ENCODE data around the gene FBXO41.

GRCh38 chr2:73258913-73259215 lies 25.4 kb downstream of the FBXO41 start:
- TF ChIP-seq USF2 (IDR thresholded peaks at IDR 0.05; ENCODE audit: borderline replicate concordance, low read depth, low read length) (no peak), RAD21 (IDR thresholded peaks at IDR 0.05; ENCODE audit: low read length) (no peak), IRF3 (IDR thresholded peaks at IDR 0.05; ENCODE audit: low read depth, low read length) (no peak), SMC3 (IDR thresholded peaks at IDR 0.05; ENCODE audit: low read depth, low read length) (no peak), TEAD4 (IDR thresholded peaks at IDR 0.05; ENCODE audit: borderline replicate concordance, insufficient read depth) (no peak), POLR2AphosphoS5 (IDR thresholded peaks at IDR 0.05; ENCODE audit: low read depth, low read length) (no peak)

Data from SK-N-SH (cell line).